Ishikawa (cell line): Measurements from ENCODE around the gene LIPE.

Experiments
- CEBPB ChIP-seq: IDR thresholded peaks from 2 replicates; pipeline ENCODE4 v1.6.1; 2012
- CREB1 ChIP-seq: IDR thresholded peaks from 2 replicates; pipeline ENCODE4 v1.6.1; 2012; ENCODE audit warnings: low read depth
- EGR1 ChIP-seq: IDR thresholded peaks from 2 replicates; pipeline ENCODE4 v1.6.1; 2012
- EP300 ChIP-seq: IDR thresholded peaks from 2 replicates; pipeline ENCODE4 v1.6.1; 2012; ENCODE audit warnings: borderline replicate concordance
- FOXM1 ChIP-seq: IDR thresholded peaks from 2 replicates; pipeline ENCODE4 v1.6.1; 2012; ENCODE audit warnings: low read depth, borderline replicate concordance
- MAX ChIP-seq: IDR thresholded peaks from 2 replicates; pipeline ENCODE4 v1.6.1; 2012
- NFIC ChIP-seq: IDR thresholded peaks from 2 replicates; pipeline ENCODE4 v1.6.1; 2012
- RAD21 ChIP-seq: IDR thresholded peaks from 2 replicates; pipeline ENCODE4 v1.6.1; 2012; ENCODE audit warnings: low read depth
- REST ChIP-seq: IDR thresholded peaks from 2 replicates; pipeline ENCODE4 v1.6.1; 2012; ENCODE audit warnings: low read depth, mild to moderate bottlenecking
- TAF1 ChIP-seq: IDR thresholded peaks from 2 replicates; pipeline ENCODE4 v1.6.1; 2012; ENCODE audit warnings: low read depth, mild to moderate bottlenecking
- TCF12 ChIP-seq: IDR thresholded peaks from 2 replicates; pipeline ENCODE4 v1.6.1; 2012; ENCODE audit warnings: low read depth
- TEAD4 ChIP-seq: IDR thresholded peaks from 2 replicates; pipeline ENCODE4 v1.6.1; 2012
- USF1 ChIP-seq: IDR thresholded peaks from 2 replicates; pipeline ENCODE4 v1.6.1; 2012
- YY1 ChIP-seq: IDR thresholded peaks from 2 replicates; pipeline ENCODE4 v1.6.1; 2012; ENCODE audit warnings: low read depth
- ZBTB7A ChIP-seq: IDR thresholded peaks from 2 replicates; pipeline ENCODE4 v1.6.1; 2012; ENCODE audit warnings: low read depth

The LIPE gene

GRCh38 chr19:42397263-42398166 is 29.7 kb downstream of the LIPE start:
- TF ChIP-seq TEAD4, result no peak
- peak; percentile 21; the same call in 1 of the 2 replicates for TF ChIP-seq MAX

- TF ChIP-seq EP300 (no peak), CEBPB (no peak), TCF12 (no peak), TAF1 (peak; percentile 44), MAX (peak; percentile 88), YY1 (no peak), TEAD4 (no peak; the same call in 1 of the 2 replicates), FOXM1 (no peak), REST (no peak), CREB1 (peak; percentile 81), USF1 (no peak), EGR1 (no peak), NFIC (peak; percentile 15; the same call in 1 of the 2 replicates), ZBTB7A (peak; percentile 59; the same call in 1 of the 2 replicates), RAD21 (no peak)
These were observed 30.6 kb downstream of the LIPE start for GRCh38 chr19:42396381-42397262.

- TF ChIP-seq CREB1 (no peak), ZBTB7A (no peak), NFIC (no peak), TEAD4 (no peak), CEBPB (no peak), TCF12 (no peak), RAD21 (no peak), MAX (no peak), YY1 (no peak), USF1 (no peak), EGR1 (no peak), EP300 (no peak), REST (no peak), TAF1 (no peak), FOXM1 (no peak)
These were observed 32.4 kb downstream of the LIPE start for GRCh38 chr19:42394751-42395150.

- no peak for TF ChIP-seq USF1
- no peak for TF ChIP-seq RAD21
- no peak for TF ChIP-seq REST
- TF ChIP-seq TCF12, result no peak
These were observed 35.0 kb downstream of the LIPE start for GRCh38 chr19:42392165-42392564.
